ENCODE results near the gene CTDP1.

- no peak for TF ChIP-seq SNAI2 (CRISPR knock-in tag; IDR thresholded peaks at IDR 0.05)
- no peak for TF ChIP-seq TOX (CRISPR knock-in tag; IDR thresholded peaks at IDR 0.05; ENCODE audit: borderline replicate concordance)
Measured at GRCh38 chr18:79677221-79677620, 2.4 kb upstream of the CTDP1 start.
